Ishikawa (cell line): ENCODE measurements around the gene DYNLL1.

Source experiments
- EP300 ChIP-seq: IDR thresholded peaks from 2 replicates; pipeline ENCODE4 v1.6.1; 2012; ENCODE audit warnings: borderline replicate concordance
- REST ChIP-seq: IDR thresholded peaks from 2 replicates; pipeline ENCODE4 v1.6.1; 2012; ENCODE audit warnings: low read depth, mild to moderate bottlenecking
- TEAD4 ChIP-seq: IDR thresholded peaks from 2 replicates; pipeline ENCODE4 v1.6.1; 2012

DNA sequence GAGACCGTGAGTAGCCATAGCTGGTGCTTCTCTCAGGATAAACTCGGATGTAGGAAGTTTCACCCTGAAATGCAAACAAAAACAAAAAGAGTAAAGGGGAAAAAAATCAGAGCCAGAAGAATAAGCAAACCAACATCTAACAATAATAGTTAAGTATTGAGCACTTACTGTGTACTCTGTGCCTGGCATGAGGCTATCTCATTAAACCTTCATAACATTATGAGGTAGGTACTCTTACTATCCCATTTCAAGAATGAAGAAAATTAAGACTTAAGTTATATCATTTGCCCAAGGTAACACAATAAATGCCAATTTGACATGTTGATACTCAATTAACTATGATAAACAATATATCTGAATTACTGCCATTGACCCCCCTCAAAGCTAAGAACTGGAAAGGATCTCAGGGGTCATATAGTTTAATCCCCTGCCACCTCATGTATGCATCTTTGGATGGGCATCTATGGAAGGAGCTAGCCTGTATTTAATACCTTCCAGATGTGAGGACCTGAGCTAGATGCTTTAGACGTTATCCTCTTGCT, 33.7 kb upstream of the DYNLL1 start:
- TF ChIP-seq EP300: no peak
- TF ChIP-seq REST: no peak
- TF ChIP-seq TEAD4: no peak
